GM12872 (cell line): Measurements from ENCODE around the gene NNT.

ENCODE experiments used
- TF ChIP-seq, protein P1 (sequence below): IDR thresholded peaks from 3 replicates; pipeline ENCODE4 v1.5.1; 2011; ENCODE audit warnings: low read depth, mild to moderate bottlenecking, low read length, moderate library complexity; ENCODE audit not compliant: insufficient read depth

Gene NNT

DNA sequence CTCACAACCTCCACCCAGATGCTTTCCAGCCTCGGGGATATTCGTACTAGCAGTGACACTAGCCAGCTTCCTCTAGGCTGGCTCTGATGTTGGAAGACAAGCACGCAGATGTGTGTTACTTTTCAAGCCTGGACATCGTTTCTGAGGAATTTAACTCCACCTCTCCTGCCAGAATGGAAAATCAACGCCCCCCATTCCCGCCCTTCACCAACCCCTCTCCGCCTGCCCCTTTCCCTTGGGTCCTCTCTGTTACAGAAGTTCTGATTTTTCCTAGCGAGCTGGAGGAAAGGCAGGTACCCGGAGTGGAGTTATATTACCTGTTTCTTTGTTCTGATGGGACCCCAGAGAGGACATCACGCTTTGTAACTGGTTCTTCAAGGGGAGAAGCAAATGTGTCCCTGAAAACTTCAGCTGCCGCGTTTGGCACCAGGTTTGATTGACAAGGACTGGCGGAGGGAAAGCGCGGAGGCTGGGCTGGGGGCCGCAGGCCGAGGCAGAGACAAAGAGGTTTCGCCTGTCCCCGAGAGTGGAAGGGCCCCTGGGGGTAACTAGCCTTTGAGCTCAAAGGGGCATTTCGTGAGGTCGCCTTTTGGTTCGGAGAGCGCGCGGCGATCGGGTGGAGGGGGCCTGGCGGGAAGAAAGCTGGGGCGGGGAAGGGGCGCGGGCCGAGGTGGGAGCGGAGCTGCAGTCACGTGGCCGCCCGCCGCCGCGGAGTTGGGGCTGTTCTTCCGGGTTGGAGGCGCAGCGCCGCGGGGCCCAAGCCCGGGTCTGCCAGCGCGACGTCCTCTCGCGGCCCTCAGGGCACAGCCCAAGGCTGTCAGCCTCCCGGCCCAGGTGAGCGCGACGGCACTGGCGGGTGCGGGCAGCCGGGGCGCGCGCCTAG, at the start of gene NNT:
Gene NNT, plus strand, starts transcription at position 720 of the 883 bp plus-strand sequence. CDS start 6,016 bp downstream, outside the sequence.
- TF ChIP-seq, protein P1, sequence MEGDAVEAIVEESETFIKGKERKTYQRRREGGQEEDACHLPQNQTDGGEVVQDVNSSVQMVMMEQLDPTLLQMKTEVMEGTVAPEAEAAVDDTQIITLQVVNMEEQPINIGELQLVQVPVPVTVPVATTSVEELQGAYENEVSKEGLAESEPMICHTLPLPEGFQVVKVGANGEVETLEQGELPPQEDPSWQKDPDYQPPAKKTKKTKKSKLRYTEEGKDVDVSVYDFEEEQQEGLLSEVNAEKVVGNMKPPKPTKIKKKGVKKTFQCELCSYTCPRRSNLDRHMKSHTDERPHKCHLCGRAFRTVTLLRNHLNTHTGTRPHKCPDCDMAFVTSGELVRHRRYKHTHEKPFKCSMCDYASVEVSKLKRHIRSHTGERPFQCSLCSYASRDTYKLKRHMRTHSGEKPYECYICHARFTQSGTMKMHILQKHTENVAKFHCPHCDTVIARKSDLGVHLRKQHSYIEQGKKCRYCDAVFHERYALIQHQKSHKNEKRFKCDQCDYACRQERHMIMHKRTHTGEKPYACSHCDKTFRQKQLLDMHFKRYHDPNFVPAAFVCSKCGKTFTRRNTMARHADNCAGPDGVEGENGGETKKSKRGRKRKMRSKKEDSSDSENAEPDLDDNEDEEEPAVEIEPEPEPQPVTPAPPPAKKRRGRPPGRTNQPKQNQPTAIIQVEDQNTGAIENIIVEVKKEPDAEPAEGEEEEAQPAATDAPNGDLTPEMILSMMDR, result no peak

DNA sequence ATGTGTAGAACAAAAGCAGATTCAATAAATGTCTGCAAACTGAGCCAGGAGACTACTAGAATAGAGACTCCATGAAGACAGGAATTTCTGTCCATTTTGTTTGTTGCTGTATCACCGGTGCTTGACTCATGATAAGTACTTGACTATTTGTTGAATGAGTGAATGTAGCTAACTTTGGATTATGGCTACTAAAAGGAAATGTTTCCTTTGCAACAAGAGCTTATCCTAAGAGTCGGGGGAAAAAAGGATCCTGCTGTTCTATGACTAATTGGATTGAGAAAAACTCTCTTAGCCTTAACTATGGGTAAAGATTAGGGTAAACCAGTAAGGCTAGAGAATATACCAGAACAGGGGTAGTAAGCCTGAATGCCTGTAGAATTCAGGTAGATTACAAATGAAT, 49.6 kb upstream of the NNT start:
- TF ChIP-seq, protein P1, result no peak

DNA sequence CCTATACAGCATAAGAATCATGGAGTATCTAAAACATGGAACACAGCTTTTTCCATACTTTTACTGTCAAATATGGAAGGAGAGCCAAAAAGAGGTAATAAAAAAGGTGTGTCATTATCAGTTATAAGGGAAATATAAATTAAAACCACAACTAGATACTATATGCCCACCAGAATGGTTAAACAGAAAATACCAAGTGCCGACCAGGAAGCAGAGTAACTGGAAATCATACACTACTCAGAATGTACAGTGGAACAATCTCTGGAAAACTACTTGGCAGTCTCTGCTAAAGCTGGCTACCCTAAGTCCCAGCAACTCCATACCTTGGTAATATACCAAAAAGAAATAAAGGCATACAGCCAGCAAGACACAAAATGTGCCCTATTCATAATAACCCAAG, 48.5 kb upstream of the NNT start:
- TF ChIP-seq, protein P1, result no peak

DNA sequence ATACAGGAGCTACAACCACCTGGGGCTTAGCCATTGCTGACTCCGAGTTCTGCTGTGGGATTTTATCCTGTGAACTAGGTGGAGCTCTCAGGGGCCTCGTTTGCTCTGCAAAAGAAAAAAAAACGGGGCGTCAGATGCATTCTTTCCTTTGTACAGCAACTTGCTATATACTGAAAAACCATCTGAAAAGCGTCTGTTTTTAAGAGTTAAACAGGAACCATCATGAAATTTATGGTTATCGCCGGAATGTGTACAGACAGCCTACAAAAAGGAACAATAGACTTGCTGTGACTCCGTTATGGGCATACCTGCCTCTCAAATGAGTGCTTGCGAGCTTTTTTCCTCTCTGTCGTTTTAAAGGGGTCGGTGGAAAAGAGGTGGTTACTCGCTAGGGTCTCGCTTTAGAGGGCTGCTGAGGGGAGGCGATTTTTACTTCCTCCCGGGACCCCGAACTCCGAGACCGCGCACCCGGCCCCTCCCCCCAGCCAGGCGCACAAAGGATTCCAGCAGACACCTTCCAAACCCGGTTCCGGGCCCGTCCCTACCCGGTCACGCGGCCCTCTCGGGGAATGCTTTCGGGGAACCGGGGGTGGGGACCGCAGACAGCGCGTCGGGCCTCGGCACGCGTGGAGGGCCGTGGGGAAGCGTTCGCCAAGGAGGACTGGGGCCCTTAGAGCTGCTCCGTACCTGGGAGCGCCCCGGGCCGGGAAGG, 46.9 kb upstream of the NNT start:
- TF ChIP-seq, protein P1, result no peak

DNA sequence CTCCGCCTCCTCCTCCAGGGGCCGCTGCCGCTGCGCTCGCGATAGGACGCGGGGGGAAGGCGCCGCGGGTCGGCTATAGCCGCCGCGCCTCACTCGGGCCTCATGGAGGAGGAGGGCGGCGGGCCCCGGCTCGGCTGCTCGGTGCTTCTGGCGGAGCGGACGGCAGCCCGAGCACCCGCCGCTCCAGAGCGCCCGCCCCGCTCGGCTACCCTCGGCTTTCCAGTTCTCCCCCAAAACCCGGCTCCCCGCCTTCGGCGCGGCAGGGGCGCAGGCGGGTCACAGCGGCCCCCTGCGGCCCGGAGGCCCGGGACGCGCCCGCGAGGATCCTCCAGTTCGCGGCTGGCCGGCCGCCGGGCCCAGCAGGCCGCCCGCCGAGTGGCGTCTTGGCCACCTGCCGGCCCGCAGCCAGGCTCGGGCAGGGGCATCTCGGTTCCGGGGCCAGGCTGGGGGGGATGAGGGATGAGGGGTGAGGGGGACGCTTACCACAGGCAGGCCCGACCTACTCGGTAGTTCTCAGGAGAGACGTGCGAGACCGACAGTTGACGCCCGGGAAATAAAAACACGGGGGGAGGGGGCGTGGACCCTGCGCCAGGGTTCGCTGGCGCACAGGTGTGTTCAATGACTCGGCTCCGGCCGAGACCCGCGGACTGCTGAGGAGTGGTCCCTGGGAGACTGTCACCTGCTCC, 46.0 kb upstream of the NNT start, which contains the start of gene PAIP1:
Gene PAIP1, minus strand, starts transcription at position 221 of the 686 bp plus-strand sequence. CDS start 231 bp downstream, outside the sequence.
- TF ChIP-seq, protein P1, result peak; percentile 53; the same call in 2 of the 3 replicates

DNA sequence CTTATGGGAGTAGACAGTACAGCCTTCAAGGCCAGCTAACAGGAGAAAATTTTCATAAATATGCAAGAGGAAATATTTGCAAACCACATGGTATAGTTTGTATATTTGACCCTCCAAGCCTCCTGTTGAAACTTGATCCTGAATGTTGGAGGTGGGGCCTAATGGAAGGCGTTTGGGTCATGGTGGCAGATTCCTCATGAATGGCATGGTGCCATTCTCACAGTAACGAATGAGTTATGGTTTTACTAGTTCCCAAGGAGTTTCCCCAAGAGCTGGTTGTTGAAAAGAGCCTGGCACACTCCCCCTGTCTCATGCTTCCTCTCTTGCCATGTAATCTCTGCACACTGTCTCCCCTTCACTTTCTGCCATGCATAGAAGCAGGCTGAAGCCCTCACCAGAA, 42.9 kb upstream of the NNT start:
- TF ChIP-seq, protein P1, result no peak

DNA sequence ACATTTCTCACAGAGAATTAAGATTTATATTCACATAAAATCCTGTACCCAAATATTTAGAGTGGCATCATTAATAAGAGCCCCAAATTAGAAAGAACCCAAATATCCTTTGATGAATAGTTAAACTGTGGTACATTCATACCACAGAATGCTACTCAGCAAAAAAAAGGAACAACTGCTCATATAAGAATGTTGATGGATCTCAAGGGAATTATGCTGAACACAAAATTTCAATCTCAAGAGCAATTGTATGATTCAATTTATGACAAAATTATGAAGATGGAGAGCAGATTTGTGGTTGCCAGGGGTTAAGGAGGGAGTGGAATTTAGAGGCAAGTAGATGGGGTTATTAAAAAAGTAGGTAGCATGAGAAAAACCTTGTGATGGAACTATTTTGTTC, 41.6 kb upstream of the NNT start:
- TF ChIP-seq, protein P1, result no peak
